ENCODE results near the gene GABRA5.

DNA sequence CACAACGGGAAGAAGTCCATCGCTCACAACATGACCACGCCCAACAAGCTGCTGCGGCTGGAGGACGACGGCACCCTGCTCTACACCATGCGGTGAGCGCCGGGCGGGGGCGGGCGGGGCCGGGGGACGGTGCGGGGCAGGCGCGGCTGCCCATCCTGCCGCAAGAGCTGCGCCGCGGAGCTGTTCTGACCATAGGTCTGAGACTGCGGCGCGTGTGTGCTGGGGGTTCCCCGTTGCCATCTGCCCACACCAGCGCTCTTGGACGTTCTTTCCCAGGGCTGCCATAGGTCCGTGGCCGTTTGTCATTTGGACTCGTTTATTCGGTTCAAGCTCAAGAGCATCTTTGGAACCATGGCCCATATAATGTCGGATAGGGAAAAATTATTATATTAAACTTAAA lies 16.6 kb downstream of the GABRA5 start:
- TF ChIP-seq GFI1 (CRISPR knock-in tag; IDR thresholded peaks at IDR 0.05; ENCODE audit: borderline replicate concordance) = no peak
- TF ChIP-seq, protein P1, sequence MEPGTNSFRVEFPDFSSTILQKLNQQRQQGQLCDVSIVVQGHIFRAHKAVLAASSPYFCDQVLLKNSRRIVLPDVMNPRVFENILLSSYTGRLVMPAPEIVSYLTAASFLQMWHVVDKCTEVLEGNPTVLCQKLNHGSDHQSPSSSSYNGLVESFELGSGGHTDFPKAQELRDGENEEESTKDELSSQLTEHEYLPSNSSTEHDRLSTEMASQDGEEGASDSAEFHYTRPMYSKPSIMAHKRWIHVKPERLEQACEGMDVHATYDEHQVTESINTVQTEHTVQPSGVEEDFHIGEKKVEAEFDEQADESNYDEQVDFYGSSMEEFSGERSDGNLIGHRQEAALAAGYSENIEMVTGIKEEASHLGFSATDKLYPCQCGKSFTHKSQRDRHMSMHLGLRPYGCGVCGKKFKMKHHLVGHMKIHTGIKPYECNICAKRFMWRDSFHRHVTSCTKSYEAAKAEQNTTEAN (CRISPR knock-in tag; conservative IDR thresholded peaks at IDR 0.05) = no peak
- no peak for TF ChIP-seq HHEX (CRISPR knock-in tag; IDR thresholded peaks at IDR 0.05)
- no peak for TF ChIP-seq ADNP (CRISPR knock-in tag; IDR thresholded peaks at IDR 0.05)
- TF ChIP-seq SYNCRIP (IDR thresholded peaks at IDR 0.05; ENCODE audit: insufficient read depth, low read depth, low read length) = no peak
- no peak for TF ChIP-seq ZNF782 (CRISPR knock-in tag; IDR thresholded peaks at IDR 0.05; ENCODE audit: borderline replicate concordance)
- no peak for TF ChIP-seq ZNF317 (CRISPR knock-in tag; IDR thresholded peaks at IDR 0.05)
- TF ChIP-seq, protein P2, sequence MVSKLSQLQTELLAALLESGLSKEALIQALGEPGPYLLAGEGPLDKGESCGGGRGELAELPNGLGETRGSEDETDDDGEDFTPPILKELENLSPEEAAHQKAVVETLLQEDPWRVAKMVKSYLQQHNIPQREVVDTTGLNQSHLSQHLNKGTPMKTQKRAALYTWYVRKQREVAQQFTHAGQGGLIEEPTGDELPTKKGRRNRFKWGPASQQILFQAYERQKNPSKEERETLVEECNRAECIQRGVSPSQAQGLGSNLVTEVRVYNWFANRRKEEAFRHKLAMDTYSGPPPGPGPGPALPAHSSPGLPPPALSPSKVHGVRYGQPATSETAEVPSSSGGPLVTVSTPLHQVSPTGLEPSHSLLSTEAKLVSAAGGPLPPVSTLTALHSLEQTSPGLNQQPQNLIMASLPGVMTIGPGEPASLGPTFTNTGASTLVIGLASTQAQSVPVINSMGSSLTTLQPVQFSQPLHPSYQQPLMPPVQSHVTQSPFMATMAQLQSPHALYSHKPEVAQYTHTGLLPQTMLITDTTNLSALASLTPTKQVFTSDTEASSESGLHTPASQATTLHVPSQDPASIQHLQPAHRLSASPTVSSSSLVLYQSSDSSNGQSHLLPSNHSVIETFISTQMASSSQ (IDR thresholded peaks at IDR 0.05; ENCODE audit: low read depth) = no peak
- TF ChIP-seq, protein P2 (CRISPR knock-in tag; IDR thresholded peaks at IDR 0.05; ENCODE audit: borderline replicate concordance) = no peak
- no peak for TF ChIP-seq POLR2A (IDR thresholded peaks at IDR 0.05; ENCODE audit: insufficient read depth in 1 of 2, low read depth in 2 of 2, low read length in 2 of 2)
- TF ChIP-seq GTF3A (CRISPR knock-in tag; conservative IDR thresholded peaks at IDR 0.05) = no peak

All from HepG2 (cell line).